ENCODE measurements around the gene SUN1.
A peak's percentile ranks its signal among the peaks of the same experiment; 100 is the strongest.
"Not testable (repeated sequence)": the region's sequence is repeated elsewhere in the genome, so short reads cannot be mapped to it uniquely, and the experiment has no call there.

Gene SUN1

DNA sequence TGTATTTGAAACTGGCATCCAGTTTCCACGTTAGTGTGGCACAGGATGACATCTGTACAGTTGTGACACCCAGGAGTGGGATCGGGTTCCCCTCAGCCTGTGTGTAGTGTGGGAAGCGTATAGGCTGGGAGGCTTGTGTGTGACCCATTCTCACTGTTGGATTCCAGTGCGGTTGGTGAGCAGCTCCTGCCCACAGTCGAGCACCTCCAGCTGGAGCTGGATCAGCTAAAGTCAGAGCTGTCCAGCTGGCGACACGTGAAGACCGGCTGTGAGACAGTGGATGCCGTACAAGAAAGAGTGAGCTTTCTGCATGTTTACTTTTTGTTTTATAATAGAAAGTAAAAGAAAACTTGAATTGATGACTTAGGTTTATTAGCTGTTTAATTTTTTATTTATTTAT is 25.4 kb downstream of the SUN1 start:
- DNase-seq: no peak

DNA sequence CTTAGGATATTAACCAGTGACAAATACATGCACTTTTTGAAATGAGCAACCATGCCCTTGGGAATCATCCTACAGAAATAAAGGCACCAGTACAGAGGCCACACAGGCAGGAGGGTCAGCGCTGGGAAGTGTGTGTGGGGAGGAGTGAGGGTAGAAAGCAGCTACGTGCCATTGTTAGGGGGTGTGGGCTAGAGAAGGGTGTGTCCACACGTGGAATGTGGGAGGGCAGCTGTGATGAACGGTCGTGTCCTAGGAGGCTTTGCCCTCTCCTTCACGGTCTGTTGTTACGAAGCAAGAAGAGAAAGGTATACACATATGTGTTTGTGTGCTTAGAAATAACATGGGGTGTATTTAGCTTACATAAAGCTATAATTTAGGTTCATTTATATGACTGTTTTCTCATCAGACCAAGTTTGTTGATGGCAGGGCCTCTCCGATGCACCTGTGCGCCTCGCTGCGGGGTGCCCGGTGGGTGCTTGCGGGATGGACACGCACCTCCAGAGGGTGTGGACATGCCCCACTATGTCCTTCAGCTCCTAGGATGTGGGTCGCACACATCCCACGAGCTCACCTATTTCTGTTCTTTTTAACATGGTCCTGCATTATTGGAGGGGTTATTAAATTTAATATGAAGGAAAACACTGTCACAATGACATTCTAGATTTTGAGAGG is 27.2 kb downstream of the SUN1 start:
- no peak for DNase-seq

DNA sequence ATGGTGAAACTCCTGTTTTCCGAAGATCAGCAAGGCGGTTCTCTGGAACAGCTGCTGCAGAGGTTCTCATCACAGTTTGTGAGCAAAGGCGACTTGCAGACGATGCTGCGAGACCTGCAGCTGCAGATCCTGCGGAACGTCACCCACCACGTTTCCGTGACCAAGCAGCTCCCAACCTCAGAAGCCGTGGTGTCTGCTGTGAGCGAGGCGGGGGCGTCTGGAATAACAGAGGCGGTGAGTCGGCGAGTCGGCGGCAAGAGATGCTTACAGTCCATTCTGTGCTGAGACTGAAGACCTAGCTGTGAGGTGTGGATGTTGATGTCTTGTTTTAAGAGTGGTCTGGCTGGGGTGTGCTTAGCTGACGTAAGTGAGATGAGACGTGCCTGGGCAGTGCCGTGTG is 27.9 kb downstream of the SUN1 start:
- no peak for DNase-seq

DNA sequence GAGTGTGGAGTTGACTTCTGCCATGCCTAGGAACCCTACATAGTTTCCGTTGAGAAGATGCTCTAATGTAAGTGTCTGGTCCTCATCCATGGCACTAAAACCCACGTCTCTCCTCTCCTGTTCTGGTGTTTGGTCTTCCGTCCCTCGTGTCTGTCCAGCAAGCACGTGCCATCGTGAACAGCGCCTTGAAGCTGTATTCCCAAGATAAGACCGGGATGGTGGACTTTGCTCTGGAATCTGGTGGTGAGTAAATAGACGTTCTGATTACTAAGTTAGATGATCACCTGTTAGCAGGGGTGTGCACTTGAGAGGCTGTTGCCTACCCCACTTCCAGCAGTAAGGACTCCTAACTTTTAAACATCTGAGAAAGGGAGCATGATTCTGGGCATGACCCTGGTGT is 28.9 kb downstream of the SUN1 start:
- DNase-seq: no peak

DNA sequence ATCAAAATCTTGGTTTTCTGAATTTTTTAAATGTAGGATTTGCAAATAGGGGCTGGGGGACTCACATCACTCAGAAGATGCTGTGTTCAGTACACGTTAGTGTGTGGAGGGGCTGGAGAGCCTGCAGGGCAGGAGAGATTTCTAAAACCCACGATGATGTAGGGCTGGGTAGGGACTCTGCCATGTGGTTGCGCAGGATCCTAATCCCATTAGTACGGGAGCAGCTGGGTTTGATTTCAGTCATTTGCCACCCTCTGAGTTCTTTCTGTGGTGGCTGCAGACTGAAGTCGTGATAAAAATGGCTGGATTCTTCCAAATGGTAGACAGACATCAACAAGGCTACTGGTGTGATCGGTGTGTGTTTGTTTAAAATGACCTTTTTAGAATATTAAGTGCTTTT is 29.9 kb downstream of the SUN1 start:
- no peak for DNase-seq

DNA sequence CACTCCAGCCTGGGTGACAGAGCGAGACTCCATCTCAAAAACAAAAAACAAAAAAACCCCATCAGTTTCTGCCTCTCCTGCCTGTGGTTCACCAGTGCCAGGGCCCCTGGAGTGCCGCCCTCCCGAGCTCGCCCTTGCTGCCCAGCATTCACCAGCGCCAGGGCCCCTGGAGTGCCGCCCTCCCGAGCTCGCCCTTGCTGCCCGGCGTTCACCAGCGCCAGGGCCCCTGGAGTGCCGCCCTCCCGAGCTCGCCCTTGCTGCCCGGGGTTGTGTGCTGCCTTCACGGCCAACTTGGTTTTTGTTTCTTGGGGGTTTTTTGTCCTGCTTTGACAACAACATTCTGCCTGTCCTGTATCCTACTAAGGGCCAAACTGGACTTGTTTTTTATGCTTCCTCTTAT is 30.8 kb downstream of the SUN1 start:
- DNase-seq: no peak

DNA sequence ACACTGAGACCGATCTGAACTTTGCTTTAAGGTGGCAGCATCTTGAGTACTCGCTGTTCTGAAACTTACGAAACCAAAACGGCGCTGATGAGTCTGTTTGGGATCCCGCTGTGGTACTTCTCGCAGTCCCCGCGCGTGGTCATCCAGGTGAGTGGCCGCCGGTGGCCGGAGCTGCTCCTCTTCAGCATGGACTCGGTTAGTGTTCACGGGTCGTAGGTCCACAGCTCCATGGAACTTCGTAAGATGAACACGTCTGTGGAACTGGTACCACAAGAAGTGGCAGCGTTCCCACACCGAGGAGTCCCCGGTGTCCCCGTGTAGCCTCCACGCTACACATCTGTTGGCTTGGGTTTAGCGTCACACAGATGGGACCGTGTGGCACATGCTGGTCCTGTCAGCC is 33.6 kb downstream of the SUN1 start:
- DNase-seq: no peak

DNA sequence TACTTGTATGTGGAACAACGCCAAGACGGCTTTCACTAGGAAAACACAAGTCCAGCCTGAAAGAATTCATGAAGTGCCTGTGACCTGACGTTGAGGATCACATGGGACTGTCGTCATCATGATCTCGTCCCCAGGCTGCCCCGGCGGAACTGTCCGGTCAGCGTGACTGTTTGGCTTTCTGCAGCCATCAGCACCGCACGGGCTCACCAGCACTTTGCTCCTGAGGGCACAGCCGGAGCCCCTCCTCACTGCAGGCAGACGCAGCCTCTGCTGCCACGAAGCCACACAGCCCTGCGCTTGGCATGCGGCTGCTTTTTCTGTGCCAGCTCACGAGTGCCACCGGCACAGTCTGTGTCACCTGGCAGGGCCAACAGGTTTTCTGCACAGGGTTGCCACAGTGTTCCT is 34.7 kb downstream of the SUN1 start:
- DNase-seq: no peak

DNA sequence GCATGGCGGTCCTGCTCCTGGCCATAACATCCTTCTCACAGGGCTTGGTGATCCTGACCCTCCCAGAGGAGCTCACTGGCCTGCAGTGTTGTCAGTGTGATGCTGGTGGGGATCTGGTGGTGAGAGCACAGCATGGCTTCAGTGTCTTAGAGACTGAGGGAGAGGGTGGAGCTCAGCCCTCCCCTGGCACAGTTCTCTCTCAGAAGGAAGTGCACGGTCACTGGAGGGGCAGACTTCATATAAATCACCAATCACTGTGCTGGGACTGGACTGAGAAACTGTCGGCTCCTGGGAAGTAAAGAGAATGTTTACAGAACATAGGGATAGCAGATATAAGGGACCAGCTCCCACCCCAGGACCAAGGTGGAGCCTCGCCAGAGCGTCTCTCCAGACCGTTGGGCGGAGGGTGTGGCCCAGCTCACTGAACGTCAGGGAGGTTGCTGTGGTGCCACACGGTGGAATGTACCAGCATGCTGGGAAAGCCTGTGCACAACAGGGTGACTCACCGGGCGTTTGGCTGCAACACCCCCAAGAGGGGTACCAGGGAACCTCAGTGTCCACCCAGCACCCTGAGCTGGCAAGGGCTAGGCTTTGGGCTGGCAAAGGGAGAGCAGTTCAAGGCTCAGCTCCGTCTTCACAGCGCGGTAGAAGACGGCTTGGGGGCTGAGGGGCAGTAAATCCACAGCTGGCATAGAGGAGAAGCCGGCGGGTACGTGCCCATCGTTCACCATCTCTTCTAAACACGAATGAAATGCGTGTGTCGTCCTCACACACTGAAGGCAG is 35.3 kb downstream of the SUN1 start:
- no peak for DNase-seq

DNA sequence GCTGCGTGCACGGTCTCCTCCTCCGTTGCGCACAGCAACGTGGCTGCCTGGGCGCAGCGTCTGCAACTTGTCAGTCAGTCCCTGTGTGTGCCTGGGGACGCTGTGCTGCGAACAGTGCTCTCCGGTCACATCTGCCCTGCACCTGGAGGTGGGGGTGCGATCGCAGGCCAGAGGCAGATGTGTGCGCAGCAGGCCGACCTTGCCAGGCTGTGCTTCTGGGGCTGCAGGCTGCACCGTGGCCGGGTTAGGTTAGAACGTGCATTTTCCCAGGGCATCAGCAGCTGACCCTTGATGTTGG is 35.9 kb downstream of the SUN1 start:
- DNase-seq: no peak

DNA sequence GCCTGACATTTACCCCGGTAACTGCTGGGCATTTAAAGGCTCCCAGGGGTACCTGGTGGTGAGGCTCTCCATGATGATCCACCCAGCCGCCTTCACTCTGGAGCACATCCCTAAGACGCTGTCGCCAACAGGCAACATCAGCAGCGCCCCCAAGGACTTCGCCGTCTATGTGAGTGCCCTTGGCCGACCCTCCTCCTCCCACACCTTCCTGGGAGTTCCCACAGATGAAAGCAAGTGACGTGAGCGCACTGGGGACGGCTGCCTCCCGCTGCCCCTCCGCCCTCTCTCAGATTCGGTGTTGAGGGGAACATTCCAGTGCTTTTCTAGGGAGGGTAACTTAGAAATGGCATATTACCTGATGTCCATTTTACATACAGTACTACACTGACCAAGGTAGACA is 37.1 kb downstream of the SUN1 start:
- DNase-seq: no peak

DNA sequence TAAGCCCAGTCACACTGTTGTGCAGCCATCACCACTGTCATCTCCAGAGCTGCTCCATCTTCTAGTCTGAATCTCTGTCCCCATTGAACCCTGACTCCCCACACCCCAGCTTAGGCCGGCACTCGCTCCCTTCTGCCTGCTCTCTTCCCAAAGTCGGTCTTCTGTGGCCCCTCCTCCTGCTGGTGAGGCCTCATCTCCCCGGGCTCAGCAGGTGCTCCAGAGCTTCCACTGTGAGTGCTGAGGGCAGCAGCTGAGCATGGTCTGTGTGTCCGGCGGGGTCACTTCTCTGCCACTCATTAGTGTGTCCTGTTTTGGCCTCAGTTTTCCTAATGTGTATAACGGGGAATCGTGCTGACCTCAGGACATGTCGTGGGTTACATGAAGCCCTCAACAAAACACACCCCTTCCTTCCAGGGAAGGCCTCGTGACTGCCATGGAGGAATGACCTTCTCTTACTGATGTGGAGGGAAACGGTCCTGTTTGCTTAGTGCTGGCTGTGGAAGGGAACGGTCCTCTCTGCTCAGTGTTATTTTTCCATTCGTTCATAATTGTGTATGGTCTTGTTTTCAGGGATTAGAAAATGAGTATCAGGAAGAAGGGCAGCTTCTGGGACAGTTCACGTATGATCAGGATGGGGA is 39.7 kb downstream of the SUN1 start:
- no peak for DNase-seq

DNA sequence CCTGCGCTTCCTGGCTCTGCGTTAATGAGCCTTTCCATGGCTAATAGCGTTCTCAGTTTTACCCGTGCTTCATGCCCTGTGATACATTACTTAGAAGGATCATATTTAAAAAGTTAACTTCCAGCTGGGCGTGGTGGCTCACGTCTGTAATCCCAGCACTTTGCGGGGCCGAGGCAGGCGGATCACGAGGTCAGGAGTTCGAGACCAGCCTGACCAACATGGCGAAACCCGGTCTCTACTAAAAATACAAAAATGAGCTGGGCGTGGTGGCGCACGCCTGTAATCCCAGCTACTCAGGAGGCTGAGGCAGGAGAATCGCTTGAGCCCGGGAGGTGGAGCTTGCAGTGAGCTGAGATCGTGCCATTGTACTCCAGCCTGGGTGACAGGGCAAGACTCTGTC is 40.4 kb downstream of the SUN1 start:
- not testable (repeated sequence) for DNase-seq

DNA sequence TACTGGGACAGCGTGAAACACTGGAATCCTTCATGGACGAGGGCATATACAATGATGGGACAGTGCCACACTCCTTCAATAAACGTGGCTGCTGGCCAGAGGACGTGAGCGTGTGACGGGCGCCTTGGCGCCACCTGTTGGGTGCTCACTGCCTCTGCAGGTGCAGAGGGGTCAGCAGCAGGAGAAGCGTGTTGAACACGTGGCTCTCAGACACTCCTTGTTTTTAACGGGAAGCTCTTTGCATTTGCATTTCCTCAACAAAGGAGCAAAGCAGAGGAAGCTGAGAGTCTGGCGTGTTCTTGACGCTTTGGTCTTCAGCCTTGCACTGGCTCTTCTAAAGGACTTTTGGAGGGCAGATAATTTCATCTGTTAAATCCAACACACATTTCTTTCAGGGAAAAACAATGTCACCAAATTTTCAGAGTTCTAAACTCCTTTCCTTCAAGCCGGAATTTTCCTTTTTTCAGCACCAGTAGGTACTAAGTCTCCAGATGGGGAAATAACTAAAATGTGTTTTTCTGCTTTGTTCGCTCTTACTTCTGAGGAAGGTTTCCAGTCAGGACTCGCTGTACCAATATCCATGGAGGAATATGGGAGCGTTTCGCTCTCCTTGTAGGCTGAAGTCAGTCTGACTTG is 41.2 kb downstream of the SUN1 start:
- peak; percentile 69 for DNase-seq

DNA sequence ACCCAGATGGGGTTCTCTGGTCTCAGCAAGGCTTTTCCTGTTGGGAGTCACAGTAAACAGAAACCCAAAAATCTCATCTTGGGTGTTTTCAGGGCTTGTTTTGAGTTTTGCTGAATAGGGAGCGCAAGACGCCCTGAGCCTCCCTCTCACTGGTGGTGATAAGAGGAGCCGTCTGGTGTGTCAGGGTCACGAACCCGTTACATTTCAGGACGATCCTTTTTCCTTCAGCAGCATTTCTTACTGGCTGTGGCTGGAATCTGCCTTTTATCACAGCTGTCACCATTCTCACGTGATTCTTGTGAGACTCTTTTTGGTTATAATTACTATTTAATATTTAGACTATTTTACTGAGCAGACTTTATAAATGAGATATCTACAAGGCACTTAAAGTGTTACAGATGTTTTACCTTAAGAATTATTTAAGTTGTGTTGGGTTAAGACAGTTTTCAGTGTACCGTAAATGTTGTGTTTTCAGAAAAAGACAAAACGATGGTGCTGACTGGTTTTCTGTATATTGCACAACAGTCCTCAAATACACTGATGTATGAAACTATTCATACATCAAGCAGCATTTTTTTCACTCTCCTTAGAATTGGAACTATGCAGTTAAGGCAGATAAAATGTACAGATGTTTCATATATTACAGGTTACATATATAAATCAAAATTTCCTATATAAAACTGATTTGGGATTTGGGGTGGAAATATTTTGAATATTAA is 41.9 kb downstream of the SUN1 start:
- DNase-seq: no peak

DNA sequence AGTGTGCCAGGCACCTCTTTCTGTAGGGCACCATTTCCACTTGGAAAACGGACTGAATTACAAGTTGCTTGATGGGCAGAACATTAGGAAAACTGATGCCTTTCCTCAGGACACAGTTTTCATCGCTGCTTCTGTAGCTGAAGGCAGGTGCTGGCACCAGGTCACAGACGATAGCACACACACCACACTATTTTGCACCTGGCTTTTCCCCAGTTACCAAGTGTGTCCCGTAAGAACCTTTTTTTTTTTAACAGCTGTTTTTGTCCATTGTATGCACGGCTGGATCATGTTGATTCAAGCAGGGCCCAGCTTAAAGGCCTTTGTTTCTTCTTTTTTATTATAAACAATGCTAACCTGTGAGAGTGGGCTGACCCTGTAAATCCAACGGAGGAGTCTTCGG is 42.8 kb downstream of the SUN1 start:
- DNase-seq: no peak

DNA sequence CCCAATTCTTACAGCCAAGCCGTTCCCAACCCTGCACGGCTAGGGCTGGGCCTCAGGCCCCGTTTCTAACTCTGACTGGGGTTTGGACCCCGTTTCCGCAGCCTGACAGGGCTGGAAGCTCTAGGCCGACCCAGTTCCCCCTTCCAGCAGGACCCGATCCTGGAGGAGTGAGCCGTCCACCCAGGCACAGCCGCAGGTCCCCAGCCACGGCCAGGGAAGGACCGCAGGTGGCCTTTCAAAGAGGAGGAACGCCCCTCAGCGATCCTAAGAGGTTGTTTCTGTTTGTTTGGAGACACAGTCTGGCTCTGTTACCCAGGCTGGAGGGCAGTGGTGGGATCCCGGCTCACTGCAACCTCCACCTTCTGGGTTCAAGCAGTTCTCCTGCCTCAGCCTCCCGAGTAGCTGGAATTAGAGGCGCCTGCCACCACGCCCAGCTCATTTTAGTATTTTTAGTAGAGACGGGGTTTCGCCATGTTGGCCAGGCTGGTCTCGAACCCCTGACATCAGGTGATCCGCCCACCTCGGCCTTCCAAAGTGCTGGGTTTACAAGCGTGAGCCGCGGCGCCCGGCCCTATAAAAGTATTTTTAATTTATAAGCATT is 43.3 kb downstream of the SUN1 start:
- DNase-seq: no peak

DNA sequence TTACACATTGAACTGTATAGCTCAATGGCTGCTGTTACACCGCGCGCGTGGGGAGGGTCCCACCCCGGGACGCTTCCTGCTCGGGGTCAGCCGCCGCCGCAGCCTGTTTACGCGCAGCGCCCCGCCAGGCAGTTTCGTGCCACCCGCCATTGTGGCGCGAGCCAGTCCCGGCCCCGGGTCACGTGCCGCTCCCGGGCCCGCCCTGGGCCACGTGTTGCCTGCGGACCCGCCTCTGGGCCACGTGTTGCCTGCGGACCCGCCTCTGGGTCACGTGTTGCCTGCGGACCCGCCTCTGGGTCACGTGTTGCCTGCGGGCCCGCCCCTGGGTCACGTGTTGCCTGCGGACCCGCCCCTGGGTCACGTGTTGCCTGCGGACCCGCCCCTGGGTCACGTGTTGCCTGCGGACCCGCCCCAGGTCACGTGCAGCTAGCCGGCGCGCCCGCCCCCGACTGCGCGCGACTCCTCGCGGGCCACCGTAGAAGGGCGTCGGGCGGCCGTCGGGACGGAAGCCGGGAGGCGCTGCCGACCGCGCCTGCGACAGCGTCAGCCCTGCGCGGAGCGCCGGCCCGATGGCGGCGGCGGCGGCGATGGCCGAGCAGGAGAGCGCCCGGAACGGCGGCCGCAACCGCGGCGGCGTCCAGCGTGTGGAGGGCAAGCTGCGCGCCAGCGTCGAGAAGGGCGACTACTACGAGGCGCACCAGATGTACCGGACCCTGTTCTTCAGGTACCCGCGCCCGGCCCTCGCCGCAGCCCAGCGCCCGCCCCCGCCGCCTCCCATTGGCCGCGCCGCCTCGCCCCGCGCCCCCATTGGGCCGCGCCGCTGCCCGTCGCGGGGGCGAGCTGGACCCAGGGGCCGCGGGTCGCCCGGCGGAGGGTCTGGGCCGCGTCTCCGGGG is 44.0 kb downstream of the SUN1 start, which contains the start of gene GET4:
Gene GET4, plus strand, starts transcription at position 478 of the 895 bp plus-strand sequence. Its CDS starts 92 bp downstream, at position 570.
- DNase-seq: peak; percentile 93

DNA sequence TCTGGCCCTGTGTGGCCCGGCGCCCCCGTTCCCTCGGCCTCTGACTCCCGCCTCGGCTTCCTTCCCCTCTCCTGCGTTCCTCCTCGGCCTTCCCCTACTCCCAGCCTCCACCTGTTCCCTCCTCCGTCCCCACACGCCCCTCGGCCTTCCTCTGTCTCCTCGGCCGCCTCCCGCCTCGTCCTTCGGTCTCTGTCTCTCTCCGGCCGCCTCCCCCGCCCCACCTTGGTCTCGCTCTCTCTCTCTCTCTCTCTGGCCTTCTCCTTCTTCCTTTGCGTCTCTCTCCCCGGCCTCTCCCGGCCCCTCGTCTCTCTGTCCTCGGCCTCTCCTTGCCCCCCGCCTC is 44.7 kb downstream of the SUN1 start:
- no peak for DNase-seq

DNA sequence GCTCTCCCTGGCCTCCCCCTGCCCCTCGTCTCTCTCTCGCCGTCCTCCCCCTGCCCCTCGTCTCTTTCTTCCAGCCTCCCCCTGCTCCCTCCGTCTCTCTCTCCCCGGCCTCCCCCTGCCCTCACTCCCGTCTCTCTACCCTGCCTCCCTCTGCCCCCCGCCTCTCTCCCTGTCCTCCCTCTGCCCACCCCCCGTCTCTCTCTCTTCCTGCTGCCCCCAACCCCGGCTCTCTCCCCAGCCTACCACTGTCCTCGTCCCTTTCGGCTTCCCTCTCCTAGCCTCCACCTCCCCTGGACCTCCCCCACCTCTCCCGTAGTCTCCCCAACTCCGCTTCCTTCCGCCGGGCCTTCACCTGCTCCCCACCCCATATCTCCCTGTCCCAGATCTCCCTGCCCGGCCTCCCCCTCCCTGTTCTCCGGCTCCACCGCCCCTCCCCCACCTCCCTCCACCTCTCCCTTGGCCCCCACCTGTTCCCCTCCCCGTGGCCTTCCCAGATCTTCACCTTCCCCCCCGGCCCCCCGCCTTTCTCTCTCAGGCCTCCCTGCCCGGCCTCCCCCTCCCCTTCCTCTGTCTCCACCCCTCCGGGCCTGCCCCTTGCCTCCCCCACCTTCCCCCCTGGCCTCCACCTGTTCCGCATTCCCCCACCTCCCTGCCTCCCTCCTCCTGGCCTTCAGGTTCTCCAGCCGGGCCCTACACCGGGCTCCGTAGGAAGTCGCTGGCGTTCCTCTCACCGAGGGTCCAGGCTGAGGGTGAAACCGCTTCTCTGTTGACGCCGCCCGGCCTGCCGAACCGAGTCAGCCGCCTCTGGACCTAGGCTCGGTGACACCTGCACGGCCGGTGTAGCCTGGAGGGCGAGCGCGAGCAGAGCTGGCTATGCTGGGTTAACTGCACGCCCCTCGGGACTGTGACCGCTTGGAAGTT is 45.3 kb downstream of the SUN1 start:
- DNase-seq: no peak

DNA sequence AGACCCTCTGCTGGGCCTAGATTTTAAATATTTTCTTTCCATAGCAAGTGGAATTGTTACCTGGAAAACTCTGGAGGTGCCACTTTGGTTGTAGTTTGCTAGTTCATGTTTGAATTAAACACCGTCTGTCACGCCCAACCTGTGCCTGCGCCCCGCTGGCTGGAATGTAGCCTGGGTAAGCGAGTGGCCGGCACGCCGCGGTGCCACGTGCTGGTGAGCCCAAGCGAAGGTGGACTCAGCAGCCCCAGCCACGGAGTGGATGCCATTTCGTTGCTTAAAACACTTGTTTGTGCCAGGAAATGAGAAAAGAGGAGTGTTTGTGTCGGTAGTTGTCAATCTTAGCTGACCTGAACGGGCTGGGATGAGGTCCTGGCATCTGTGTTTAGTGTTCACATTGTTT is 46.8 kb downstream of the SUN1 start:
- no peak for DNase-seq

Measured in COR-L47 (cell line).